NT2/D1 (cell line): ENCODE measurements around the gene KRR1.

Experiments
- DNase-seq: peaks from one replicate; pipeline ENCODE4 v3.0.0-alpha.2; 2011; ENCODE audit warnings: low read depth, low spot score
- H3K27me3 ChIP-seq: 2 replicates; pipeline ENCODE4 v1.6.0; 2011; ENCODE audit warnings: mild to moderate bottlenecking; ENCODE audit not compliant: insufficient read length, insufficient read depth
- H3K36me3 ChIP-seq: 2 replicates; pipeline ENCODE4 v1.6.1; 2011; ENCODE audit warnings: mild to moderate bottlenecking, low read length, mixed read lengths; ENCODE audit not compliant: insufficient read depth, insufficient read length
- H3K4me1 ChIP-seq: 2 replicates; pipeline ENCODE4 v1.5.1; 2011; ENCODE audit not compliant: insufficient read depth, insufficient read length
- H3K4me3 ChIP-seq: 2 replicates; pipeline ENCODE4 v1.5.1; 2011; ENCODE audit warnings: low read depth; ENCODE audit not compliant: insufficient read length
- H3K9ac ChIP-seq: 2 replicates; pipeline ENCODE4 v1.6.0; 2011; ENCODE audit warnings: low read depth; ENCODE audit not compliant: insufficient read length
- H3K9me3 ChIP-seq: 2 replicates; pipeline ENCODE4 v1.5.1; 2011; ENCODE audit warnings: mild to moderate bottlenecking, low read length; ENCODE audit not compliant: insufficient read depth
- SUZ12 ChIP-seq: IDR thresholded peaks from 2 replicates; pipeline ENCODE4 v1.6.1; 2011; ENCODE audit not compliant: insufficient read length, insufficient read depth; ENCODE audit errors: extremely low read depth
- YY1 ChIP-seq: IDR thresholded peaks from 2 replicates; pipeline ENCODE4 v1.6.1; 2011; ENCODE audit not compliant: insufficient read length, insufficient read depth
- ZNF274 ChIP-seq: IDR thresholded peaks from 2 replicates; pipeline ENCODE4 v1.6.1; 2011; ENCODE audit warnings: mild to moderate bottlenecking, low read depth, low read length

KRR1 gene

DNA sequence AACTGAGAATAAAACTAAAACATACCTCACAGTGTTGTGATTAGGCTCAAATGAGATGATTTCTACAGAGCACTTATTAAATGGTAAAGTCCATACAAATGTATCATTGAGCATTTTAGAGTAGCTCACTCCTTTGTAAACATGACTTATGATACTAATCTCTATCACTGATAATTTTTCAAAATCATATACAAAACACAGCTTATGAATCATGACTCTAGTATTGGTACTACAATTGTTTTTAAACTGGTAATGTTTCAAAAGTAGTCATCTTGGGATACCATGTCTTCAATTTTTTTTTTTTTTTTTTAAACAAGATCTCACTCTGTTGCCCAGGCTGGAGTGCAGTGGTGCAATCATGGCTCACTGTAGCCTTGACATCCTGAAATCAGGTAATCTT lies 40.1 kb upstream of the KRR1 start:
- H3K36me3 ChIP-seq = no peaks in the 10 kb centered on the region
- no peak overlapping the region for H3K9ac ChIP-seq
- TF ChIP-seq SUZ12 (no peak), ZNF274 (no peak), YY1 (no peak)
- no peaks in the 10 kb centered on the region for H3K4me1 ChIP-seq
- no peaks in the 10 kb centered on the region for H3K27me3 ChIP-seq
- no peaks in the 10 kb centered on the region for H3K9me3 ChIP-seq
- DNase-seq = no peak
- H3K4me3 ChIP-seq = no peak overlapping the region

DNA sequence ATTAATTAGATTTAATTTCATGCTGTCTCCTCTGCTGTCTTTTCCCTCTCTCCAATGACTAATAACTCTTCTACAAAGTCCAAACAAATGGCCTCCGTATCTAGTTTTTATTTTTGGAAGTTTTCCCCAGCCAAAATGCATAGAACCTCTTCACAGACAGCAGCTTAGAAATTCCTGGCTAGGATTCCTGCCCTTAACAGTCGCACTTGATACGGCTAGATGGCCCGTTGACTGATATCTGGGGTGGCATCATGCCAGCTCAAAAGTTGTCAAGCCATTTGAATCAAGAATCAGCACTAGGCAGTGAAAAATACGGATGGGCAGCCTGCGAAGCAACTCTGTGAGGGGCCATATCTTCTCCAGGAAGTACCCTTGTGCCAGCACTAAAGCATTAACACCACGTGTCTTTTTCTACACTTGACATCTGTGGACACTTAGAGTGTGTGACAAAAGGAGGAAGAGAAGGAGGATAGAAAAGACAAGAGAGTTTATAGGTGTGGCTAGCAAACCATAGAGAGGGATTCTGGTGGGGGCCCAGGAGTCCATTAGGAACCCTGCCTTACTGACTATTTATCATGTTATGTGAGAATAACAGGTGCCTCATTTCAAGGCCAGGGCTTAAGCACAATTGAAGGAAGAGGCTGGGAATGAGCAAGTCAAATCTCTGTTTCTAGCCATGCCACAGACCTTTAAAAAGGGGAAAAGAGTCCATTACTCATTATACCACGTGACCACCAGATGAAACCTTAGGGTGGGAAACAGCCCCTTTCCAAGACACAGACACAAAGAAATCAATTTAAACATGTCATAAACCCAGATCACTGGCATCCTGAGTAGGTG lies 39.2 kb upstream of the KRR1 start:
- H3K4me3 ChIP-seq = no peak overlapping the region
- no peaks in the 10 kb centered on the region for H3K4me1 ChIP-seq

DNA sequence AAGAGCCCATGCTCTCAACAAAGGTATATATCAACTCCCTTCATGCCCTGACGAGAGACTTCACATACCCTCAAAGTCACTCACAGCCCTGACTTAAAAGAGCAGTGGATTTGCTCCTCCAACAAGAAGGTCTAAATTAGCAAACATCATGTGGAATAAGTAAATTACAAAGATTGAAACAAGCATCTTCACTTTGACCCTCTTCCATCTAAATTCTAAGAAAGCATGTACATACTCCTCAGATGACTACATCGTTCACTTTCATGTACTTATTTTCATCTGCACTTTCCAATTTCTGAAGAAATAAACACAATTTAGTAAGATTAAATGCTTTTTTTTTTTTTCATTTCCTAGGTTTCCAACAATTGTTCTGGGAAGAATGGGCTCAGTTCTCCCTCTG lies 38.6 kb upstream of the KRR1 start:
- Histone ChIP-seq H3K27me3 (no peaks in the 10 kb centered on the region), H3K4me1 (no peaks in the 10 kb centered on the region), H3K9ac (no peak overlapping the region), H3K36me3 (no peaks in the 10 kb centered on the region), H3K9me3 (no peaks in the 10 kb centered on the region), H3K4me3 (no peak overlapping the region)
- DNase-seq = no peak
- TF ChIP-seq YY1 (no peak), ZNF274 (no peak), SUZ12 (no peak)

More for the DNA sequence above, 39.2 kb upstream of the KRR1 start:
- H3K36me3 ChIP-seq = no peaks in the 10 kb centered on the region
- no peak overlapping the region for H3K9ac ChIP-seq
- no peaks in the 10 kb centered on the region for H3K9me3 ChIP-seq
- DNase-seq = no peak
- TF ChIP-seq ZNF274 = no peak
- TF ChIP-seq SUZ12 = no peak
- TF ChIP-seq YY1 = no peak
- H3K27me3 ChIP-seq = no peaks in the 10 kb centered on the region

DNA sequence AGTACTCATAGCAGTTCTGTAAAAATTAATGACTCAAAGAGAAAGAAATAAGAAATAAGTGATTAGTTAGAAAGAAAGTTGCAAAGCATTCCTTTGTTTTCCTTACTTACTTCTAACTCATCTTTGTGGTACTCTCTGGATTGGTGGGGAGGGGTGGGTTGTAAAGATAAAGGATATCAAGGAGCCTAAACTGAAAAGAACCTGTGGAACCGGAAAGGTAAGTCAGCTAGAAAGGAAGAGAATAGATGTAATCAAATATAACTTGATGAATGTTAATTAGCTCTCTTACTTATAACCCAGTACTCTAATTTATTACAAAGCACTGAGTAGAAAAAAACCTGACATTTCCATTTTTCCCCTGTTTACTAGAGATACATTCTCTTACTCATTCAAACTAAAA lies 37.5 kb upstream of the KRR1 start:
- Histone ChIP-seq H3K4me3 (no peak overlapping the region), H3K9ac (no peak overlapping the region), H3K4me1 (no peaks in the 10 kb centered on the region), H3K9me3 (no peaks in the 10 kb centered on the region), H3K27me3 (no peaks in the 10 kb centered on the region), H3K36me3 (no peaks in the 10 kb centered on the region)
- TF ChIP-seq SUZ12 (no peak), YY1 (no peak), ZNF274 (no peak)
- DNase-seq = no peak

DNA sequence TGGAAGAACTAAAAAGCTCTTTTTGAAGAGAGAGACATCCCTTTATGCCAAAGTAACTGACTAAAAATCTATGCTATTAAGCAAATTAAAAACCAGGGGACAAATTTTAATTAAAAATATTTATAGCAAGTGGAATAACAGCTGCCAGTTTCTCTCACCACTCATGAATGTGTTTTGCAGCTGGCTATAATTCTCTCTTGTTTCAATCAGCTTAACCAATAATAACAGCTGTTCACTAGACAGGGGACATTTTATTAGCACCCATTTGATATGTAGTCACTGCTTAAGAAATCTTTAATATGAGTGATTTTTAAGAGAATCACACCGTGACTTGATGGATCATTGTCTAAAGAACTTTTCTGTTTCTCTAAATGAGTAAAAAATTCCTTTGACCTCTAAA lies 34.2 kb upstream of the KRR1 start:
- H3K27me3 ChIP-seq = no peaks in the 10 kb centered on the region
- no peak for DNase-seq
- no peak overlapping the region for H3K4me3 ChIP-seq
- no peak overlapping the region for H3K9ac ChIP-seq
- H3K9me3 ChIP-seq = no peaks in the 10 kb centered on the region
- no peaks in the 10 kb centered on the region for H3K36me3 ChIP-seq
- no peak for TF ChIP-seq SUZ12
- TF ChIP-seq ZNF274 = no peak
- no peak for TF ChIP-seq YY1
- H3K4me1 ChIP-seq = no peaks in the 10 kb centered on the region

DNA sequence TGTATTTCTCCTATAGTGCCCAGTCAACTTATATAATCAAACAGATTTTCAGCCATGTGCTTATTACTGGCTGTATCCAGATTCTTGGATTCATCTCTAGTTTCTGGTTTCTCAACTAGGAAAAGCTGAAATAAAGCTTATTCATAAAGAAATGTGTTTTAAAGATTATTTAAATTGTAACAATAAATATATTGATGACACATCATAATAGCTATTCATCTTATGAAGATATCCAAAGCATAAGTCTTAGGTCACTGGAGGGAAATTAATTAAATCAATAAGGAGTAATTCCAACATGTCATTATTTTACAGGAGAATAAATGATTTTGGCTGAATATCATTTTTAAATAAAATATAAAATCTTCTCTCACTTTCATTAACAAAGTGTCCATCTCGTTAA lies 32.1 kb upstream of the KRR1 start:
- TF ChIP-seq ZNF274 (no peak), SUZ12 (no peak)

DNA sequence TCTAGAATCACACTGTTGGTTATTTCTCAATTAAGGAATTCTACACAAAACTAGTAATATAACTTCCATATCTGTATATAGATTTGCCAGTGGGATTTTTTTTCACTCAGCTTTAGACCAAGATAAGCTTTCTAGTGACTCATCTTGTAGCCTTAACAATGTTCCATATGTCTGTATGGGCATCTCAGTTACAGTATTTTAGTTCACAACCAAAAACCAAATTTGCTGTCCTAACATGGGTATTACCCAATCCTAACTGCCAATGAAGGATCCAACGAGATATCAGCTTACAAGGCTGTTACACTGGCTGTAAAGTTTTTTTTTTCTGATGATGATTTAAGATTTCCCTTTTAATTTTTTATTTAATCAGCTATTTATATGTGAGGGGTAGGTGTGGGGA lies 31.5 kb upstream of the KRR1 start:
- Histone ChIP-seq H3K9me3 (no peaks in the 10 kb centered on the region), H3K9ac (no peak overlapping the region), H3K36me3 (no peaks in the 10 kb centered on the region), H3K4me1 (no peaks in the 10 kb centered on the region), H3K27me3 (no peaks in the 10 kb centered on the region), H3K4me3 (no peak overlapping the region)
- no peak for DNase-seq
- TF ChIP-seq ZNF274 (no peak), SUZ12 (no peak), YY1 (no peak)

More for the DNA sequence above, 32.1 kb upstream of the KRR1 start:
- no peak for DNase-seq
- no peak overlapping the region for H3K4me3 ChIP-seq
- no peaks in the 10 kb centered on the region for H3K9me3 ChIP-seq
- H3K9ac ChIP-seq = no peak overlapping the region
- H3K36me3 ChIP-seq = no peaks in the 10 kb centered on the region
- H3K27me3 ChIP-seq = no peaks in the 10 kb centered on the region
- no peaks in the 10 kb centered on the region for H3K4me1 ChIP-seq
